Measurements from ENCODE around the gene POLE2. TPM values are rescaled to one million over a fixed set of nuclear protein-coding genes. Genes with fewer than 3 reads are reported as not detected.

Gene POLE2
- total and polyA plus RNA-seq, 2 of the 13 experiments (the other 11 are each of a cell fraction or from before 2014, with no cell fraction given), result 16.6 to 37.0 TPM

GRCh38 chr14:49659526-49660455 is 28.2 kb downstream of the POLE2 start:
- Histone ChIP-seq H3K27ac (ENCODE audit: extremely low read length, insufficient read depth, low read length) (peak overlapping the region; percentile 64), H3K9ac (ENCODE audit: insufficient read depth, low read depth, low read length) (no peak overlapping the region), H3K4me1 (ENCODE audit: insufficient read depth, low read length) (peaks cover 16% of the 10 kb centered on the region), H4K20me1 (ENCODE audit: insufficient read depth, low read length) (no peaks in the 10 kb centered on the region), H3K27me3 (ENCODE audit: control insufficient read depth in 1 of 2, insufficient read depth in 2 of 2, low read length in 2 of 2) (no peaks in the 10 kb centered on the region), H3K4me3 (replicated peaks in 1 of 3; ENCODE audit: insufficient read depth in 1 of 3, low read depth in 2 of 3, low read length in 3 of 3) (no peak overlapping the region), H3K36me3 (replicated peaks in 1 of 2; ENCODE audit: control insufficient read depth in 1 of 2, insufficient read depth in 2 of 2, low read length in 2 of 2) (peaks cover 0 to 15% of the 10 kb centered on the region in 2 experiments; a peak in 1 of 5 replicates), H2AFZ (ENCODE audit: low read length) (no peak overlapping the region), H3K9me3 (ENCODE audit: low read length) (no peaks in the 10 kb centered on the region), H3K79me2 (ENCODE audit: insufficient read depth, low read length) (no peaks in the 10 kb centered on the region), H3K4me2 (ENCODE audit: low read depth, low read length) (no peak overlapping the region)
- BruUV-seq (replicated peaks), result no TSS peak
- FAIRE-seq (no peak), DNase-seq (ENCODE audit: low spot score) (peak; percentile 85), ATAC-seq (peak; percentile 97)
- ChIA-PET POLR2A (interaction anchor here (1.1 kb wide), 1 partner anchor 192 kb away, joined by 3 read pairs; the partner anchor contains the start of gene NEMF), CTCF (ENCODE audit: low intra/inter-chr PET ratio, low total read pairs) (no interaction called here)
- intact Hi-C loops (cut with micrococcal nuclease; ENCODE audit: unreplicated experiment) (no loop called here), in situ Hi-C loops (cut with HindIII; ENCODE audit: extremely low pct_ligation_motif_present, low pct_unique_long_range_greater_than_20kb) (no loop called here)
- WGBS (ENCODE audit: low lambda C conversion rate), result 2% methylated on average over 2 of the region's 2 CpGs
- TF ChIP-seq SAP130 (CRISPR knock-in tag; IDR thresholded peaks at IDR 0.05; ENCODE audit: low read depth) (peak; percentile 74), ZFP90 (CRISPR knock-in tag; IDR thresholded peaks at IDR 0.05; ENCODE audit: borderline replicate concordance) (no peak), IRF2 (CRISPR knock-in tag; IDR thresholded peaks at IDR 0.05) (peak; percentile 36; the same call in 1 of the 2 replicates), REXO4 (CRISPR knock-in tag; IDR thresholded peaks at IDR 0.05; ENCODE audit: borderline replicate concordance) (no peak), RARA (CRISPR knock-in tag; IDR thresholded peaks at IDR 0.05) (peak; percentile 58; the same call in 1 of the 2 replicates), BCL6 (CRISPR knock-in tag; IDR thresholded peaks at IDR 0.05) (peak; percentile 53; the same call in 1 of the 2 replicates), RXRB (CRISPR knock-in tag; IDR thresholded peaks at IDR 0.05; ENCODE audit: borderline replicate concordance) (peak; percentile 67; the same call in 1 of the 2 replicates), ERF (CRISPR knock-in tag; IDR thresholded peaks at IDR 0.05) (0 out of 2 replicates have a peak, but pooled peaks have one; percentile 22), THAP11 (CRISPR knock-in tag; IDR thresholded peaks at IDR 0.05) (peak; percentile 51; the same call in 1 of the 2 replicates), ELF3 (CRISPR knock-in tag; IDR thresholded peaks at IDR 0.05) (peak; percentile 60; the same call in 1 of the 2 replicates), KLF12 (CRISPR knock-in tag; IDR thresholded peaks at IDR 0.05; ENCODE audit: borderline replicate concordance) (no peak), ZKSCAN8 (CRISPR knock-in tag; IDR thresholded peaks at IDR 0.05; ENCODE audit: borderline replicate concordance) (peak; percentile 72; the same call in 1 of the 2 replicates), TOE1 (CRISPR knock-in tag; IDR thresholded peaks at IDR 0.05) (no peak), MIER3 (CRISPR knock-in tag; IDR thresholded peaks at IDR 0.05; ENCODE audit: borderline replicate concordance) (peak; percentile 58; the same call in 1 of the 2 replicates), FOXA3 (CRISPR knock-in tag; IDR thresholded peaks at IDR 0.05) (peak; percentile 96), FOXP1 (IDR thresholded peaks at IDR 0.05) (no peak), FOXP1 (CRISPR knock-in tag; IDR thresholded peaks at IDR 0.05) (peak; percentile 90)
- TF ChIP-seq, protein P1, sequence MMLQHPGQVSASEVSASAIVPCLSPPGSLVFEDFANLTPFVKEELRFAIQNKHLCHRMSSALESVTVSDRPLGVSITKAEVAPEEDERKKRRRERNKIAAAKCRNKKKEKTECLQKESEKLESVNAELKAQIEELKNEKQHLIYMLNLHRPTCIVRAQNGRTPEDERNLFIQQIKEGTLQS (CRISPR knock-in tag; IDR thresholded peaks at IDR 0.05), result peak; percentile 72; the same call in 1 of the 2 replicates
- TF ChIP-seq, protein P2, sequence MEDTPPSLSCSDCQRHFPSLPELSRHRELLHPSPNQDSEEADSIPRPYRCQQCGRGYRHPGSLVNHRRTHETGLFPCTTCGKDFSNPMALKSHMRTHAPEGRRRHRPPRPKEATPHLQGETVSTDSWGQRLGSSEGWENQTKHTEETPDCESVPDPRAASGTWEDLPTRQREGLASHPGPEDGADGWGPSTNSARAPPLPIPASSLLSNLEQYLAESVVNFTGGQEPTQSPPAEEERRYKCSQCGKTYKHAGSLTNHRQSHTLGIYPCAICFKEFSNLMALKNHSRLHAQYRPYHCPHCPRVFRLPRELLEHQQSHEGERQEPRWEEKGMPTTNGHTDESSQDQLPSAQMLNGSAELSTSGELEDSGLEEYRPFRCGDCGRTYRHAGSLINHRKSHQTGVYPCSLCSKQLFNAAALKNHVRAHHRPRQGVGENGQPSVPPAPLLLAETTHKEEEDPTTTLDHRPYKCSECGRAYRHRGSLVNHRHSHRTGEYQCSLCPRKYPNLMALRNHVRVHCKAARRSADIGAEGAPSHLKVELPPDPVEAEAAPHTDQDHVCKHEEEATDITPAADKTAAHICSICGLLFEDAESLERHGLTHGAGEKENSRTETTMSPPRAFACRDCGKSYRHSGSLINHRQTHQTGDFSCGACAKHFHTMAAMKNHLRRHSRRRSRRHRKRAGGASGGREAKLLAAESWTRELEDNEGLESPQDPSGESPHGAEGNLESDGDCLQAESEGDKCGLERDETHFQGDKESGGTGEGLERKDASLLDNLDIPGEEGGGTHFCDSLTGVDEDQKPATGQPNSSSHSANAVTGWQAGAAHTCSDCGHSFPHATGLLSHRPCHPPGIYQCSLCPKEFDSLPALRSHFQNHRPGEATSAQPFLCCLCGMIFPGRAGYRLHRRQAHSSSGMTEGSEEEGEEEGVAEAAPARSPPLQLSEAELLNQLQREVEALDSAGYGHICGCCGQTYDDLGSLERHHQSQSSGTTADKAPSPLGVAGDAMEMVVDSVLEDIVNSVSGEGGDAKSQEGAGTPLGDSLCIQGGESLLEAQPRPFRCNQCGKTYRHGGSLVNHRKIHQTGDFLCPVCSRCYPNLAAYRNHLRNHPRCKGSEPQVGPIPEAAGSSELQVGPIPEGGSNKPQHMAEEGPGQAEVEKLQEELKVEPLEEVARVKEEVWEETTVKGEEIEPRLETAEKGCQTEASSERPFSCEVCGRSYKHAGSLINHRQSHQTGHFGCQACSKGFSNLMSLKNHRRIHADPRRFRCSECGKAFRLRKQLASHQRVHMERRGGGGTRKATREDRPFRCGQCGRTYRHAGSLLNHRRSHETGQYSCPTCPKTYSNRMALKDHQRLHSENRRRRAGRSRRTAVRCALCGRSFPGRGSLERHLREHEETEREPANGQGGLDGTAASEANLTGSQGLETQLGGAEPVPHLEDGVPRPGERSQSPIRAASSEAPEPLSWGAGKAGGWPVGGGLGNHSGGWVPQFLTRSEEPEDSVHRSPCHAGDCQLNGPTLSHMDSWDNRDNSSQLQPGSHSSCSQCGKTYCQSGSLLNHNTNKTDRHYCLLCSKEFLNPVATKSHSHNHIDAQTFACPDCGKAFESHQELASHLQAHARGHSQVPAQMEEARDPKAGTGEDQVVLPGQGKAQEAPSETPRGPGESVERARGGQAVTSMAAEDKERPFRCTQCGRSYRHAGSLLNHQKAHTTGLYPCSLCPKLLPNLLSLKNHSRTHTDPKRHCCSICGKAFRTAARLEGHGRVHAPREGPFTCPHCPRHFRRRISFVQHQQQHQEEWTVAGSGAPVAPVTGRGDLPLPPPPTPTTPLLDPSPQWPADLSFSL (CRISPR knock-in tag; IDR thresholded peaks at IDR 0.05), result peak; percentile 83; the same call in 1 of the 2 replicates
